OCI-M2 (cell line): ENCODE measurements around the gene CABP1.
"Not testable (repeated sequence)": the region's sequence is repeated elsewhere in the genome, so short reads cannot be mapped to it uniquely, and the experiment has no call there.

Experiments used
- DNase-seq: peaks from one replicate; lab custom pipeline; 2025; ENCODE audit not compliant: unreplicated experiment; lab: John Stamatoyannopoulos, UW

CABP1 gene

GRCh38 chr12:120666571-120667390 is 26.4 kb downstream of the CABP1 start:
- no peak for DNase-seq

- DNase-seq = no peak
Measured at GRCh38 chr12:120668091-120668867, 27.9 kb downstream of the CABP1 start.

GRCh38 chr12:120668868-120669840 is 28.7 kb downstream of the CABP1 start:
- DNase-seq = no peak

GRCh38 chr12:120670237-120670636 is 29.8 kb downstream of the CABP1 start:
- not testable (repeated sequence) for DNase-seq

GRCh38 chr12:120670667-120671066 is 30.2 kb downstream of the CABP1 start:
- no peak for DNase-seq

- DNase-seq = no peak
Measured at GRCh38 chr12:120674097-120674636, 33.7 kb downstream of the CABP1 start.

- no peak for DNase-seq
Measured at GRCh38 chr12:120677765-120678473, 37.5 kb downstream of the CABP1 start.

- no peak for DNase-seq
Measured at GRCh38 chr12:120678572-120678971, 38.1 kb downstream of the CABP1 start.

GRCh38 chr12:120680165-120680738 is 39.8 kb downstream of the CABP1 start:
- DNase-seq = no peak

GRCh38 chr12:120684523-120684932 is 44.1 kb downstream of the CABP1 start:
- no peak for DNase-seq

GRCh38 chr12:120685522-120685921 is 45.1 kb downstream of the CABP1 start:
- DNase-seq = no peak

GRCh38 chr12:120686151-120686689 is 45.8 kb downstream of the CABP1 start:
- DNase-seq = peak; percentile 96

- peak; percentile 96 for DNase-seq
Measured at GRCh38 chr12:120686690-120687577, 46.5 kb downstream of the CABP1 start, which contains the start of gene MLEC. Gene MLEC (plus strand): TSS chr12:120687149. CDS start chr12:120687297, 148 bp downstream.

GRCh38 chr12:120687578-120688289 is 47.3 kb downstream of the CABP1 start:
- DNase-seq = no peak

GRCh38 chr12:120688527-120689071 is 48.2 kb downstream of the CABP1 start:
- DNase-seq = peak; percentile 24

GRCh38 chr12:120689397-120690082 is 49.1 kb downstream of the CABP1 start:
- no peak for DNase-seq

GRCh38 chr12:120690083-120690450 is 49.6 kb downstream of the CABP1 start:
- DNase-seq = no peak
